Measurements from ENCODE around the gene GRIN2D.

Gene GRIN2D

GRCh38 chr19:48362716-48363499, 30.6 kb upstream of the GRIN2D start:
- POLR2A ChIA-PET = interaction anchor here (0.7 to 2.5 kb wide), 5 partner anchors 17 to 256 kb away, joined by 3 to 10 read pairs (median 3); partner anchors contain the start of genes KDELR1, RPL18 and SPHK2
- CTCF ChIA-PET = interaction anchor here (0.7 to 2.9 kb wide), 14 partner anchors 9 to 221 kb away, joined by 3 to 43 read pairs (median 6); partner anchors contain the start of gene KDELR1
- TF ChIP-seq, protein P1, sequence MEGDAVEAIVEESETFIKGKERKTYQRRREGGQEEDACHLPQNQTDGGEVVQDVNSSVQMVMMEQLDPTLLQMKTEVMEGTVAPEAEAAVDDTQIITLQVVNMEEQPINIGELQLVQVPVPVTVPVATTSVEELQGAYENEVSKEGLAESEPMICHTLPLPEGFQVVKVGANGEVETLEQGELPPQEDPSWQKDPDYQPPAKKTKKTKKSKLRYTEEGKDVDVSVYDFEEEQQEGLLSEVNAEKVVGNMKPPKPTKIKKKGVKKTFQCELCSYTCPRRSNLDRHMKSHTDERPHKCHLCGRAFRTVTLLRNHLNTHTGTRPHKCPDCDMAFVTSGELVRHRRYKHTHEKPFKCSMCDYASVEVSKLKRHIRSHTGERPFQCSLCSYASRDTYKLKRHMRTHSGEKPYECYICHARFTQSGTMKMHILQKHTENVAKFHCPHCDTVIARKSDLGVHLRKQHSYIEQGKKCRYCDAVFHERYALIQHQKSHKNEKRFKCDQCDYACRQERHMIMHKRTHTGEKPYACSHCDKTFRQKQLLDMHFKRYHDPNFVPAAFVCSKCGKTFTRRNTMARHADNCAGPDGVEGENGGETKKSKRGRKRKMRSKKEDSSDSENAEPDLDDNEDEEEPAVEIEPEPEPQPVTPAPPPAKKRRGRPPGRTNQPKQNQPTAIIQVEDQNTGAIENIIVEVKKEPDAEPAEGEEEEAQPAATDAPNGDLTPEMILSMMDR (IDR thresholded peaks at IDR 0.05; ENCODE audit: control extremely low read depth, extremely low read depth, low read depth, missing control alignments) = no peak
- DNase-seq (ENCODE audit: extremely low spot score) = peak; percentile 89

- TF ChIP-seq, protein P1 (IDR thresholded peaks at IDR 0.05; ENCODE audit: control extremely low read depth, extremely low read depth, low read depth, missing control alignments) = no peak
- CTCF ChIA-PET = interaction anchor here (0.7 to 2.9 kb wide), 18 partner anchors 9 to 229 kb away, joined by 3 to 43 read pairs (median 4); partner anchors contain the start of gene KDELR1
- no peak for DNase-seq (ENCODE audit: extremely low spot score)
- POLR2A ChIA-PET = interaction anchor here (0.6 to 2.5 kb wide), 10 partner anchors 28 to 1752 kb away, joined by 3 to 12 read pairs (median 4); partner anchors contain the start of gene KDELR1
These were observed 30.0 kb upstream of the GRIN2D start for GRCh38 chr19:48363500-48363809.

GRCh38 chr19:48363810-48364597, 29.5 kb upstream of the GRIN2D start, which contains the start of the genes SYNGR4 and TMEM143:
SYNGR4 (plus strand) TSS chr19:48364367; CDS start chr19:48365843, 1,476 bp downstream.
TMEM143 (minus strand) TSS chr19:48363940; CDS start chr19:48363920, 20 bp downstream.
- ChIA-PET CTCF (interaction anchor here (0.6 to 2.9 kb wide), 17 partner anchors 8 to 995 kb away, joined by 3 to 43 read pairs (median 4); partner anchors contain the start of gene KDELR1), POLR2A (interaction anchor here (0.5 to 2.5 kb wide), 18 partner anchors 9 to 1752 kb away, joined by 3 to 12 read pairs (median 4); partner anchors contain the start of genes KDELR1 and SPHK2)
- peak; percentile 99 for DNase-seq (ENCODE audit: extremely low spot score)
- TF ChIP-seq, protein P1 (IDR thresholded peaks at IDR 0.05; ENCODE audit: control extremely low read depth, extremely low read depth, low read depth, missing control alignments) = no peak

- TF ChIP-seq, protein P1 (IDR thresholded peaks at IDR 0.05; ENCODE audit: control extremely low read depth, extremely low read depth, low read depth, missing control alignments) = no peak
- ChIA-PET POLR2A (interaction anchor here (0.5 to 2.5 kb wide), 8 partner anchors 8 to 1465 kb away, joined by 3 to 12 read pairs (median 3); partner anchors contain the start of genes KDELR1 and SPHK2), CTCF (interaction anchor here (0.8 to 2.9 kb wide), 12 partner anchors 7 to 228 kb away, joined by 3 to 43 read pairs (median 5); partner anchors contain the start of gene KDELR1)
- no peak for DNase-seq (ENCODE audit: extremely low spot score)
These were observed 28.7 kb upstream of the GRIN2D start for GRCh38 chr19:48364598-48365348.

DNA sequence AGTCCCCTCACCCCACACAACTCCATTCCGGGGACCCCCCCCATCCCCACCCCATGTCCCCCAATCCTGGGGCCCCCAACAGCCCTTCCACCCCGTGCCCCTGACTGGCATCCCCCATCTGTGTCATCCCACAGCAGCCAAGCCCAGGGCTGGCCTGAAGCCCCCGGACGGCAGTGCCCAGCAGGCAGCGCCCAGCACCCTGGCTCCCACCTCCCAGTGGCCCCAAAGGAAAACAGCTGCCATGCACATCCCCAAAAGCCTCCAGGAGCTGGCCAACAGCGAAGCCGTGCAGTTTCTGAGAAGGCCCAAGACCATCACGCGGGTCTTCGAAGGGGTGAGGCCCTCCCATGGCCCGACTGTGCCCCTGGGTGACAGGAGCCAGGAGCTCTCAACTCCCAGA, 27.9 kb upstream of the GRIN2D start:
- ChIA-PET POLR2A (no interaction called here), CTCF (interaction anchor here (1.0 kb wide), 1 partner anchor 26 kb away, joined by 4 read pairs; the partner anchor contains the start of gene KDELR1)
- TF ChIP-seq, protein P1 (IDR thresholded peaks at IDR 0.05; ENCODE audit: control extremely low read depth, extremely low read depth, low read depth, missing control alignments) = no peak
- DNase-seq (ENCODE audit: extremely low spot score) = no peak
